Measurements from ENCODE around the gene TMEM88. TPM values are rescaled to one million over a fixed set of nuclear protein-coding genes. Genes with fewer than 3 reads are reported as not detected.

Gene TMEM88
- total RNA-seq, 1 donor from 2014 or later = 10.2 TPM

- H3K27me3 Mint-ChIP-seq = no peaks in the 10 kb centered on the region
- H3K4me1 Mint-ChIP-seq (ENCODE audit: unreplicated experiment) = peaks cover 22% of the 10 kb centered on the region
- H3K27ac Mint-ChIP-seq = no peak overlapping the region
- H3K4me3 Mint-ChIP-seq = no peak overlapping the region
- H3K36me3 Mint-ChIP-seq = peaks cover 27% of the 10 kb centered on the region
- no peak for TF ChIP-seq CTCF (conservative IDR thresholded peaks at IDR 0.05)
- DNase-seq (ENCODE audit: extremely low spot score, unreplicated experiment) = no peak
- H3K9me3 Mint-ChIP-seq = no peaks in the 10 kb centered on the region
Measured at GRCh38 chr17:7864995-7865650, 10.3 kb downstream of the TMEM88 start.

- H3K4me3 Mint-ChIP-seq = no peak overlapping the region
- H3K9me3 Mint-ChIP-seq = no peaks in the 10 kb centered on the region
- DNase-seq (ENCODE audit: extremely low spot score, unreplicated experiment) = no peak
- H3K27me3 Mint-ChIP-seq = no peaks in the 10 kb centered on the region
- H3K4me1 Mint-ChIP-seq (ENCODE audit: unreplicated experiment) = peaks cover 11% of the 10 kb centered on the region
- TF ChIP-seq CTCF (conservative IDR thresholded peaks at IDR 0.05) = no peak
- no peak overlapping the region for H3K27ac Mint-ChIP-seq
- H3K36me3 Mint-ChIP-seq = peaks cover 27% of the 10 kb centered on the region
Measured at GRCh38 chr17:7867881-7868329, 13.0 kb downstream of the TMEM88 start.

DNA sequence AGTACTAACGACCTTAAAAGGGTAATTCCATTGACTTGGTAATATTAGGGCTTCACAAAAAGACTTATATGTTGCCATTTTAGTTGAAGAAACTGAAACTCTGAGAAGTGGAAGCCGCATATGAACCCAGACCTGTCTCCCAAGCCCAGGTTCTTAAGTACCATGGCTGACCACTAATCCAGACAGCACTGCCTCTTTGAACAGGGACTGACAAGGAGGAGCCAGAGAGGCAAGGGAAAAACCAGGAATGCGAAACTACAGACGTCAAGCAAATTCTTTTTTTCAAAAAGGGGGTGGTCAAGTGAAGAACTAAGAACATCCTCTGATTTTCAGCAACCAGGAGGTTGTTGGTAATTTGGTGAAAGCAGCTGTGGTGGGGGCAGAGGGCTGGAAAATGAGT, 18.2 kb downstream of the TMEM88 start:
- H3K4me3 Mint-ChIP-seq = no peak overlapping the region
- H3K4me1 Mint-ChIP-seq (ENCODE audit: unreplicated experiment) = no peaks in the 10 kb centered on the region
- no peaks in the 10 kb centered on the region for H3K27me3 Mint-ChIP-seq
- DNase-seq (ENCODE audit: extremely low spot score, unreplicated experiment) = no peak
- TF ChIP-seq CTCF (conservative IDR thresholded peaks at IDR 0.05) = no peak
- no peaks in the 10 kb centered on the region for H3K9me3 Mint-ChIP-seq
- H3K27ac Mint-ChIP-seq = no peak overlapping the region
- peaks cover 35% of the 10 kb centered on the region for H3K36me3 Mint-ChIP-seq

GRCh38 chr17:7875804-7876370, 21.0 kb downstream of the TMEM88 start:
- peaks cover 34% of the 10 kb centered on the region for H3K36me3 Mint-ChIP-seq
- no peak for DNase-seq (ENCODE audit: extremely low spot score, unreplicated experiment)
- H3K27ac Mint-ChIP-seq = no peak overlapping the region
- H3K9me3 Mint-ChIP-seq = no peaks in the 10 kb centered on the region
- no peaks in the 10 kb centered on the region for H3K4me1 Mint-ChIP-seq (ENCODE audit: unreplicated experiment)
- H3K4me3 Mint-ChIP-seq = no peak overlapping the region
- H3K27me3 Mint-ChIP-seq = no peaks in the 10 kb centered on the region
- TF ChIP-seq CTCF (conservative IDR thresholded peaks at IDR 0.05) = no peak

DNA sequence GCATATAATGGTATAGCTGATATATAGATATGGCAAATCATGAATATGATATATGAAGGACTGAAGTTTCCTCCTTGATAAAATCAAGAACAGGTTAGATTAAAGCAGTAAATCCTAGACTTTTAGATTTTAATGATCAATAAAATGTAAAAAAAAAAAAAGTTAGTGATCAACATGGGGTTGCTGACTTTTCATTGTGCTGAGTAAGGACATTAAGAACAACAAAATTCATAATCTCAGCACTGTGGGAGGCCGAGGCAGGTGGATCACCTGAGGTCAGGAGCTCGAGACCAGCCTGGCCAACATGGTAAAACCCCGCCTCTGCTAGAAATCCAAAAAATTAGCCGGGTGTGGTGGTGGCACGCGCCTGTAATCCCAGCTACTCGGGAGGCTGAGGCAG, 23.4 kb downstream of the TMEM88 start:
- no peaks in the 10 kb centered on the region for H3K4me1 Mint-ChIP-seq (ENCODE audit: unreplicated experiment)
- DNase-seq (ENCODE audit: extremely low spot score, unreplicated experiment) = no peak
- no peak overlapping the region for H3K4me3 Mint-ChIP-seq
- H3K9me3 Mint-ChIP-seq = no peaks in the 10 kb centered on the region
- no peaks in the 10 kb centered on the region for H3K27me3 Mint-ChIP-seq
- no peak for TF ChIP-seq CTCF (conservative IDR thresholded peaks at IDR 0.05)
- no peak overlapping the region for H3K27ac Mint-ChIP-seq
- peaks cover 29% of the 10 kb centered on the region for H3K36me3 Mint-ChIP-seq
